ENCODE measurements around the gene KDM1A. TPM values are rescaled to one million over a fixed set of nuclear protein-coding genes. Genes with fewer than 3 reads are reported as not detected.

The KDM1A gene
- total RNA-seq, 1 donor from 2014 or later = 28.7 TPM

DNA sequence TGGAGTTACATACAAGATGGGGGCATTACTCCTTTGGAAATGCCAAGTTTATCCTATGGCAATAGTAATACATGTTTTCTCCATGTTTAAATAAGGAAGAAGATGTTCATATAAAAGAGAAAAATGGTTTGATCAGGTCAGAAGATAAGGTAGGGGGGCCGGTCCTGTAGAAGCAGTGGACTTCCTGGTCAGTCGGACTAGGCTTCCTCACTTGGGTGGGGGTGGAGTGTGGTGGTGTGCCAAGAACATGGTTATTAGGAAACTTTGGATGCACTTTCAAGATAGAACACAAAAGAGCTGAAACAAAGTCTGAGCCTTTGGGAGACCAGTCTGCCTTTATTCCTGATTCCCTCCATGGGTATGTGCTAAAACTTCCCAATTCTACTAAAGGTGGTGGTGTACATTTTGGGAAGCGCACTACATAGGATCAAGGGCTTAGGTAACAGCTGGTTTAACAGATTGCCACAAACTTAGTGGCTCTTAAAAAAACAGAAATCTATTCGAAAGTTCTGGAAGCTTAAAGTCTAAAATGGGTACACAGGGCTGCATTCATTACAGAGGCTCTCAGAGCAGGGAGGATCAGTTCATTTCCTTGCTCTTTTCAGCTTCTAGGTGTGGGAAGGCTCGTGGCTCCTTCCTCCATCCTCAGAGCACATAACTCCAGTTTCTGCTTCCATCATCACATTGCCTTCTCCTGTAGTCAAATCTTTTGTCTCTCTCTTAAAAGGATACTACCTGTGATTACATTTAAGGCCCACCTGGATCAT, 64.6 kb downstream of the KDM1A start:
- H3K9me3 ChIP-seq = no peaks in the 10 kb centered on the region
- H3K27me3 ChIP-seq = no peaks in the 10 kb centered on the region
- H3K4me1 ChIP-seq = no peaks in the 10 kb centered on the region
- DNase-seq (ENCODE audit: low spot score in 2 of 2) = no peak
- intact Hi-C loops (cut with DNase I) = no loop called here
- no peak overlapping the region for H3K4me3 ChIP-seq
- peaks cover 54 to 95% of the 10 kb centered on the region in 2 donors for H3K36me3 ChIP-seq
- H3K27ac ChIP-seq = peak overlapping the region in 1 of 2 donors; percentile 11
- TF ChIP-seq, protein P1, sequence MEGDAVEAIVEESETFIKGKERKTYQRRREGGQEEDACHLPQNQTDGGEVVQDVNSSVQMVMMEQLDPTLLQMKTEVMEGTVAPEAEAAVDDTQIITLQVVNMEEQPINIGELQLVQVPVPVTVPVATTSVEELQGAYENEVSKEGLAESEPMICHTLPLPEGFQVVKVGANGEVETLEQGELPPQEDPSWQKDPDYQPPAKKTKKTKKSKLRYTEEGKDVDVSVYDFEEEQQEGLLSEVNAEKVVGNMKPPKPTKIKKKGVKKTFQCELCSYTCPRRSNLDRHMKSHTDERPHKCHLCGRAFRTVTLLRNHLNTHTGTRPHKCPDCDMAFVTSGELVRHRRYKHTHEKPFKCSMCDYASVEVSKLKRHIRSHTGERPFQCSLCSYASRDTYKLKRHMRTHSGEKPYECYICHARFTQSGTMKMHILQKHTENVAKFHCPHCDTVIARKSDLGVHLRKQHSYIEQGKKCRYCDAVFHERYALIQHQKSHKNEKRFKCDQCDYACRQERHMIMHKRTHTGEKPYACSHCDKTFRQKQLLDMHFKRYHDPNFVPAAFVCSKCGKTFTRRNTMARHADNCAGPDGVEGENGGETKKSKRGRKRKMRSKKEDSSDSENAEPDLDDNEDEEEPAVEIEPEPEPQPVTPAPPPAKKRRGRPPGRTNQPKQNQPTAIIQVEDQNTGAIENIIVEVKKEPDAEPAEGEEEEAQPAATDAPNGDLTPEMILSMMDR (IDR thresholded peaks at IDR 0.05) = no peak

DNA sequence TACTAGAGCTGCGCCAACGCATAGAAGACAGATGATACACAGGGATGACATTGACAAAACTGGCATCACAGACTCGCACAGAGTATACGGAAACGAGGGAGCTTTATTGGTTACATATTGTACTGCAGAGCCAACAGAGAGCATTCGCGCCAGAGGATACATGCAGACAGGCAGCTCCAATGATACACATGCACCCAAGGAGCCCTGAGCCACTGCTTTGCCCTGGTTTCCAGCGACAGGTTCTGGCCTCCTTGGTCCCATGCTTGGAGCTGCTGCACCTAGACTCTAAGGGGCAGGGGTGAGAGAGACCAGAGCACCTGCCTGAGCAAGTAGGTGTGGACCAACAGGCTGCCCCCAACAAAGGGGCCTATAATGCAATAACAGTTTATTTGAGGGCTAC, 65.6 kb downstream of the KDM1A start:
- Histone ChIP-seq H3K36me3 (peaks cover 54 to 93% of the 10 kb centered on the region in 2 donors), H3K27me3 (no peaks in the 10 kb centered on the region), H3K4me3 (no peak overlapping the region), H3K9me3 (no peaks in the 10 kb centered on the region), H3K4me1 (no peaks in the 10 kb centered on the region), H3K27ac (no peak overlapping the region)
- intact Hi-C loops (cut with DNase I) = no loop called here
- TF ChIP-seq, protein P1 (IDR thresholded peaks at IDR 0.05) = no peak
- no peak for DNase-seq (ENCODE audit: low spot score in 2 of 2)

DNA sequence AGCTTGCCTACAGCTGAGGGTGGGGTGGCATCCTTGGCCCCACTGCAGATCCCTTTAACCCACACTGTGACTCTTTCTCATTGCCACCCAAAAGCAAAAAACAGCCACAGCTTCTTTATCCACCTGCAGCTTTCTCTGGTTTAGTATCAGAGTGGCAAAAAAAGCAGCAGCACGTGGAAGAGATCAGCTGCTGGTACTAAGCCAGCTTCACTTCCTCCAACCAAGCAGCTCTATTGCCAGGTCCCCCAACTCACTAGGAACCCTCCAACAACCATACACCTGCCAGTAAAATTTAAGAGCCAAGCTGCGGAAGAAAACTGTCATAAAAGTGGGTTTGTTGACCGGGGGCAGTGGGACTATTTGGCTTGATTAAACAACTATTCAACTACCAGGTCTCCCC, 66.4 kb downstream of the KDM1A start:
- H3K36me3 ChIP-seq = peaks cover 52 to 91% of the 10 kb centered on the region in 2 donors
- H3K4me3 ChIP-seq = no peak overlapping the region
- no peaks in the 10 kb centered on the region for H3K27me3 ChIP-seq
- TF ChIP-seq, protein P1 (IDR thresholded peaks at IDR 0.05) = no peak
- no peak for DNase-seq (ENCODE audit: low spot score in 2 of 2)
- intact Hi-C loops (cut with DNase I) = no loop called here
- H3K27ac ChIP-seq = no peak overlapping the region
- H3K4me1 ChIP-seq = no peaks in the 10 kb centered on the region
- H3K9me3 ChIP-seq = no peaks in the 10 kb centered on the region

DNA sequence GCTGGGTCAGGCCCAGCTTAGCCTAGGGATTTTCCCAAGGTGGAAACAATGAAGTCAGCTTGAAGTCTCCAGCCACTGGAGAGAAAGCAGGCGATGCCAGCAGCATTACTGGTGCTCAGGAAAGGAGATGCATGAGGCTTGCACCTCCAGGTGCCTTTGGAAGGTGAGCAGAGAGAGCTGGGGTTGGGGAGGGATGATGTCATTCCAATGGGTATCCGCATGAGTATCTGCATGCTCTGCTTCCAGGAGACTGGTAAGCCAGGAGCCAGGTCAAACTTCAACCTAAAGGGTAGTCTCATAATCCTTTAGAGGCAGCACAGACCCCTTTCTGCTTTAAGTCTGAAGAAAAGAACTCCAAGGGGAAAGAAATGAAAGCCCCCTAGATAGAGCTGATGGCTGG, 68.8 kb downstream of the KDM1A start:
- no peaks in the 10 kb centered on the region for H3K4me1 ChIP-seq
- intact Hi-C loops (cut with DNase I) = no loop called here
- H3K4me3 ChIP-seq = no peak overlapping the region
- H3K9me3 ChIP-seq = no peaks in the 10 kb centered on the region
- TF ChIP-seq, protein P1 (IDR thresholded peaks at IDR 0.05) = no peak
- DNase-seq (ENCODE audit: low spot score in 2 of 2) = no peak
- no peaks in the 10 kb centered on the region for H3K27me3 ChIP-seq
- no peak overlapping the region for H3K27ac ChIP-seq
- peaks cover 45 to 95% of the 10 kb centered on the region in 2 donors for H3K36me3 ChIP-seq

DNA sequence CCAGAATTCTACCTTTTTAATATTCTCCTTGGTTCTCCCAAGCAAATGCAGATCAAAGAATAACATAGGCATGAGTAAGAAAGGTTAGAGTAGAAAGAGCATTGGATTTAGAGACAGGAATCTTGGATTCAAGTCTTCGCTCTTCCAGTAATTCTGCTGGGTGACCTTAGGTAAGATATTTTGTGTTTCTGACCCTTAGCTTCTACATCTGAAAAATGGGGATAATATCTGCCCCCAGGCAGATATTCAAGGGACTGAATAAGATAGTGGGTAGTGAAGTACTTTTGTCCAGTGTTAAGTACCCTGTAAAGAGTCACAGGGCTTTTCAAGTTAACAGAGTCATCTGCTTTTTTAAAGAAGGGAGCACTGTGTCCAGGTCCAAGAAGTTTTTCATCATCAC, 70.8 kb downstream of the KDM1A start:
- Histone ChIP-seq H3K36me3 (peaks cover 54 to 89% of the 10 kb centered on the region in 2 donors), H3K4me3 (no peak overlapping the region), H3K27ac (no peak overlapping the region), H3K4me1 (no peaks in the 10 kb centered on the region), H3K27me3 (no peaks in the 10 kb centered on the region), H3K9me3 (no peaks in the 10 kb centered on the region)
- no peak for DNase-seq (ENCODE audit: low spot score in 2 of 2)
- TF ChIP-seq, protein P1 (IDR thresholded peaks at IDR 0.05) = no peak
- intact Hi-C loops (cut with DNase I) = no loop called here

Measured in ascending aorta (tissue), 2 donors.